T47D (cell line): ENCODE measurements around the gene BFSP1.
A peak's percentile ranks its signal among the peaks of the same experiment; 100 is the strongest.

Experiments
- DNase-seq, 2 experiments: peaks; one replicate each; pipeline versions ENCODE4 v3.0.0 to v3.0.0-alpha.2; 2011 to 2012; ENCODE audit warnings: low read depth in 1 of 2, low spot score in 1 of 2
- JUND ChIP-seq: IDR thresholded peaks from 2 replicates; pipeline ENCODE4 v1.6.1; 2012; ENCODE audit warnings: low read depth
- in situ Hi-C: cut with HindIII; loops from 2 replicates; pipeline ENCODE4 v1.10.0; 2016; ENCODE audit warnings: low sequenced_read_pairs, low pct_unique_long_range_greater_than_20kb

BFSP1 gene

GRCh38 chr20:17568045-17568788, 37.0 kb upstream of the BFSP1 start:
- TF ChIP-seq JUND, result no peak

GRCh38 chr20:17566345-17566744, 35.2 kb upstream of the BFSP1 start:
- in situ Hi-C loops, result no loop called here
- TF ChIP-seq JUND, result no peak
- DNase-seq, result no peak

More at GRCh38 chr20:17568045-17568788, 37.0 kb upstream of the BFSP1 start:
- in situ Hi-C loops, result no loop called here
- DNase-seq, result peak in 1 of 2 experiments; percentile 80

GRCh38 chr20:17565169-17565845, 34.1 kb upstream of the BFSP1 start:
- in situ Hi-C loops, result no loop called here
- no peak for DNase-seq
- TF ChIP-seq JUND, result no peak

- peak; percentile 85 for TF ChIP-seq JUND
- in situ Hi-C loops, result no loop called here
- DNase-seq, result peak; percentile 30 to 98
These were observed 31.7 kb upstream of the BFSP1 start for GRCh38 chr20:17562804-17563305.

- in situ Hi-C loops, result no loop called here
- no peak for TF ChIP-seq JUND
- no peak for DNase-seq
These were observed 29.3 kb upstream of the BFSP1 start for GRCh38 chr20:17560344-17561074.

- DNase-seq, result peak in 1 of 2 experiments; percentile 69
- no peak for TF ChIP-seq JUND
- in situ Hi-C loops, result no loop called here
These were observed 28.2 kb upstream of the BFSP1 start for GRCh38 chr20:17559338-17559737.

GRCh38 chr20:17558941-17559304, 27.7 kb upstream of the BFSP1 start:
- TF ChIP-seq JUND, result no peak
- in situ Hi-C loops, result no loop called here
- no peak for DNase-seq

GRCh38 chr20:17558154-17558940, 27.2 kb upstream of the BFSP1 start:
- in situ Hi-C loops, result no loop called here
- peak; percentile 65 for TF ChIP-seq JUND
- DNase-seq, result peak in 1 of 2 experiments; percentile 54

GRCh38 chr20:17557675-17558006, 26.5 kb upstream of the BFSP1 start:
- in situ Hi-C loops, result no loop called here
- DNase-seq, result peak in 1 of 2 experiments; percentile 91
- TF ChIP-seq JUND, result peak; percentile 83

GRCh38 chr20:17556837-17557674, 25.9 kb upstream of the BFSP1 start:
- DNase-seq, result peak in 1 of 2 experiments; percentile 68
- TF ChIP-seq JUND, result no peak
- in situ Hi-C loops, result no loop called here

GRCh38 chr20:17555106-17555505, 23.9 kb upstream of the BFSP1 start:
- in situ Hi-C loops, result no loop called here
- no peak for TF ChIP-seq JUND
- no peak for DNase-seq

- DNase-seq, result no peak
- TF ChIP-seq JUND, result no peak
- in situ Hi-C loops, result no loop called here
These were observed 18.0 kb upstream of the BFSP1 start for GRCh38 chr20:17549131-17549530.
